BLaER1 treated with 17β-estradiol and CSF1 and Interleukin-3, amounts not matched to agents 10 nM and 100 nM (cell line): ENCODE results near the gene MLEC.

Experiments used
- H3K27ac ChIP-seq, 11 experiments: shearing (Covaris generic); formaldehyde crosslinking; 2 replicates each; pipeline ENCODE4 v1.8.1; 2022
- H3K27me3 ChIP-seq, 11 experiments: shearing (Covaris generic); formaldehyde crosslinking; 2 replicates each; pipeline ENCODE4 v1.8.1; 2022
- H3K36me3 ChIP-seq, 11 experiments: shearing (Covaris generic); formaldehyde crosslinking; 2 replicates each; pipeline ENCODE4 v1.8.1; 2022
- H3K4me1 ChIP-seq, 10 experiments: shearing (Covaris generic); formaldehyde crosslinking; 2 replicates each; pipeline ENCODE4 v1.8.1; 2022
- H3K4me2 ChIP-seq, 11 experiments: shearing (Covaris generic); formaldehyde crosslinking; 2 replicates each; pipeline ENCODE4 v1.8.1; 2022
- H3K4me3 ChIP-seq, 10 experiments: shearing (Covaris generic); formaldehyde crosslinking; 2 replicates each; pipeline ENCODE4 v1.8.1; 2022
- H3K9ac ChIP-seq, 11 experiments: shearing (Covaris generic); formaldehyde crosslinking; 2 replicates each; pipeline ENCODE4 v1.8.1; 2022
- H3K9me3 ChIP-seq, 11 experiments: shearing (Covaris generic); formaldehyde crosslinking; replicated peaks in 1 of 11; 2 replicates each; pipeline ENCODE4 v1.8.1; 2022
- H4K20me1 ChIP-seq, 11 experiments: shearing (Covaris generic); formaldehyde crosslinking; 2 replicates each; pipeline ENCODE4 v1.8.1; 2022
- Cebpa-rat ChIP-seq, 11 experiments: shearing (Covaris generic); IDR thresholded peaks; 2 replicates each; pipeline ENCODE4 v1.8.1; 2022

Gene MLEC

DNA sequence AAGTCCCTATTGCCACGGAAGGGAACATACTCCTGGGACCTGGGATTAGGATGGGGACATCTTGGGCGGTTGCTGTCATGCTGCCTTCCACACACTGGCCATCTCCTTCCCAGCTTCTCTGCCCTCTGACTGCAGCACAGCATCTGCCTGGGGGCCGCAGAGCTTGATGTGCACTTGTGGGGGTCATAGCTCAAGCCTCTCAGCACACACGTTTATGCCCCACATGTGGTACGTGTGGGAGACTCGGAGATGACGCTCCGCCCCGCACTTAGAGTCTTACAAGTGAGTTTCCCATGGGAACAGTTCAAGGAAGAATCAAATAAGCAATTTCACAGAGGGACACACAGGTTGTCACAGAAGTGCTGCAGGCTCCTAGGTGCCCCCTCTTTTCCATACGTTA is 47.3 kb downstream of the MLEC start:
- TF ChIP-seq Cebpa-rat (IDR thresholded peaks at IDR 0.05): no peak
- Histone ChIP-seq H3K36me3 (peaks cover 14 to 33% (median 24%) of the 10 kb centered on the region in 11 experiments; a peak in 20 of 22 replicates), H3K27ac (no peak overlapping the region), H3K9ac (no peak overlapping the region), H3K27me3 (no peaks in the 10 kb centered on the region), H3K4me3 (no peak overlapping the region), H3K9me3 (peaks cover 0 to 11% (median 4%) of the 10 kb centered on the region in 11 experiments; a peak in 6 of 22 replicates), H3K4me1 (peaks cover 0 to 2% (median 0%) of the 10 kb centered on the region in 10 experiments; a peak in 4 of 20 replicates), H3K4me2 (no peak overlapping the region), H4K20me1 (peaks cover 0 to 32% (median 0%) of the 10 kb centered on the region in 11 experiments; a peak in 2 of 22 replicates)

DNA sequence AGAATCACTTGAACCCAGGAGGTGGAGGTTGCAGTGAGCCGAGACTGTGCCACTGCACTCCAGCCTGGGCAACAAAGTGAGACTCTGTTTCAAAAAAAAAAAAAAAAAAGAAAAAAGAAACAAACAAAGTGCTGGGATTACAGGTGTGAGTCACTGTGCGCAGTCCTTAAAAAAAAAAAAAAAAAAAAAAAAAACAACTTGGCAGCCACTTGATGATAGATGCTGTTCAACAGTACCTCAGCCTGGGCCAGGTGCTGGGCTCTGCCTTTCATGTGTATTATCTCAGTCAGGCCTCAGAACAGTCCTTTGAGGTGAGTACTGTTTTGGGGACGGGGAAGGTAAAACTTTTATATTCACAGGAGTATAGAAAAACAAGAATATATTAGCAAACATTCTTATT is 48.2 kb downstream of the MLEC start:
- Histone ChIP-seq H3K4me1 (peaks cover 0 to 9% (median 0%) of the 10 kb centered on the region in 10 experiments; a peak in 6 of 20 replicates), H3K9me3 (peaks cover 0 to 11% (median 4%) of the 10 kb centered on the region in 11 experiments; a peak in 6 of 22 replicates), H4K20me1 (peaks cover 0 to 35% (median 0%) of the 10 kb centered on the region in 11 experiments; a peak in 2 of 22 replicates), H3K9ac (no peak overlapping the region), H3K4me2 (no peak overlapping the region), H3K27me3 (no peaks in the 10 kb centered on the region), H3K4me3 (no peak overlapping the region), H3K27ac (no peak overlapping the region), H3K36me3 (peaks cover 8 to 28% (median 16%) of the 10 kb centered on the region in 11 experiments; a peak in 19 of 22 replicates)
- TF ChIP-seq Cebpa-rat (IDR thresholded peaks at IDR 0.05): no peak

DNA sequence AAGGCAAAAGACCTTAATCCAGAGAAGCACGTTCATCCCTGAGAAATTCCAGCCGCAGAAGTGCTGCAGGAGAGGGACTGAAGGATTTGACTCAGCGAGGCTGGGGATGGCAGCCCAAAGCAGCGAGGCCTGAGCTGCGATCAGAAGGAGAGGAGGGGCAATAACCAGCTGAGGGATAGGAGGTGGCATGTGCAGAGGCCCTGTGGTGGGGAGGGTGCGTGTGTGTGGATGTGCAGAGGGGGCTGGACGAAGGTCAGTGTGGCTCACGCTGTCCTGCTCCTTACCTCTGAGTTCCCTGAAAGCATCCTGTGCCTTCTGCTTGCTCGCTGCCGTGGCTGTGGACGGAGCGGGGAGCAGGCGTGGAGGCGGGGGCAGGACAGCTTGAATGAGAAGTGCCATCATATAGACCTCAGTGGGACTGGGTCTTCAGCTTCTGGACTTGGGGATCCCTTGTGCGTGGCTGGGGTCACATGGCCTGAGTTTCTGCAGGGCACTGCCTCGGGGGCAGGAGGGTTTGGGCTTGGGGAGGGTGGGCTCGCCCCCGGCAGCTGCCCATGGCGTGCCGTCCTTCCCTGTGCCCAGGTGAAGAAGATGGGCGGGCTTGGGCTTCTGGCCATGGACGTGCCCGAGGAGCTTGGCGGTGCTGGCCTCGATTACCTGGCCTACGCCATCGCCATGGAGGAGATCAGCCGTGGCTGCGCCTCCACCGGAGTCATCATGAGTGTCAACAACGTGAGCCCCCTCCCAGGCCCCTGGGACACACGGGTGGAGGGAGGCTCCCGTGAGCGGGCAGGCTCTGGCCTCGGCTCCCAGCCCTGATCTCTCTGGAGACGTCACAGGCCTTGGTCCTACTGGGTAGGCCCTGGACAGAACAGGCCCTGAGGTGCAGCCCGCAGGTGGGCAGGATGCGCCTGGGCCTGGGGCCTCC is 49.7 kb downstream of the MLEC start:
- H3K4me1 ChIP-seq: peaks cover 0 to 12% (median 2%) of the 10 kb centered on the region in 10 experiments; a peak in 9 of 20 replicates
- peaks cover 0 to 11% (median 4%) of the 10 kb centered on the region in 11 experiments; a peak in 6 of 22 replicates for H3K9me3 ChIP-seq
- H3K36me3 ChIP-seq: peaks cover 0 to 16% (median 5%) of the 10 kb centered on the region in 11 experiments; a peak in 7 of 22 replicates
- H3K4me2 ChIP-seq: no peak overlapping the region
- peaks cover 0 to 35% (median 0%) of the 10 kb centered on the region in 11 experiments; a peak in 2 of 22 replicates for H4K20me1 ChIP-seq
- no peak for TF ChIP-seq Cebpa-rat (IDR thresholded peaks at IDR 0.05)
- H3K27ac ChIP-seq: no peak overlapping the region
- H3K4me3 ChIP-seq: no peak overlapping the region
- H3K27me3 ChIP-seq: no peaks in the 10 kb centered on the region
- H3K9ac ChIP-seq: no peak overlapping the region

DNA sequence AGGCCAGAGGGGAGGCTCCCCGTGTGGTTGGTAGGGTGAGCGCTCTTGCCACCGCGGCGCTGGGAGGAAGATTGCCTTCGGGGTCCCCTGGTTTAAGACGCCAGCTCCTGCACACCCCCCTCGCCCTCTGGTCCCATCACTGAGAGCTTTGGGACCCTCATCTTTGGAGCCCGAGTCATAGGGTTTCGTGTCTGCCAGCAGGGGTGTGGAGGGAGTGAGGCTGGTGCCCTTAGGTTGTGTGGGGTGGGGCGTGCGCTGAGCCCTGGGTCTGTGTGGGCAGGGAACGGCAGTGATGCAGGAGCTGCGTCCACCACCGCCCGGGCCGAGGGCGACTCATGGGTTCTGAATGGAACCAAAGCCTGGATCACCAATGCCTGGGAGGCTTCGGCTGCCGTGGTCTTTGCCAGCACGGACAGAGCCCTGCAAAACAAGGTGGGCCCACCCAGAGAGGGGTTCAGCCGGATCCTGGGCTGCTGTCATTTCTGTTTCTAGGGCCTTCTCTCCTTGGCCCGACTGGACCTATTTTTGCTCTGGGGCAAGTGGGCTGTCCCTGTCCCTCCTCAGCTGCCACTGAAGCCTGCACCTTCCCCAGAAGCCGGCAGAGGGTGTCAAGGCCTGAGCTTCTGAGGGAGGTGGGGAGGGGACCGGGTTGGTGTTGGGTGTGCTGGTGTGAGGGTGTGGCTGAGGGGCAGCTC is 50.8 kb downstream of the MLEC start:
- peaks cover 0 to 35% (median 0%) of the 10 kb centered on the region in 11 experiments; a peak in 2 of 22 replicates for H4K20me1 ChIP-seq
- H3K4me1 ChIP-seq: peaks cover 0 to 20% (median 9%) of the 10 kb centered on the region in 10 experiments; a peak in 13 of 20 replicates
- no peak overlapping the region for H3K4me2 ChIP-seq
- H3K4me3 ChIP-seq: no peak overlapping the region
- no peaks in the 10 kb centered on the region for H3K27me3 ChIP-seq
- no peak overlapping the region for H3K9ac ChIP-seq
- peaks cover 0 to 16% (median 5%) of the 10 kb centered on the region in 11 experiments; a peak in 7 of 22 replicates for H3K36me3 ChIP-seq
- no peak for TF ChIP-seq Cebpa-rat (IDR thresholded peaks at IDR 0.05)
- H3K9me3 ChIP-seq: peaks cover 0 to 1% (median 0%) of the 10 kb centered on the region in 11 experiments; a peak in 1 of 22 replicates
- no peak overlapping the region for H3K27ac ChIP-seq

DNA sequence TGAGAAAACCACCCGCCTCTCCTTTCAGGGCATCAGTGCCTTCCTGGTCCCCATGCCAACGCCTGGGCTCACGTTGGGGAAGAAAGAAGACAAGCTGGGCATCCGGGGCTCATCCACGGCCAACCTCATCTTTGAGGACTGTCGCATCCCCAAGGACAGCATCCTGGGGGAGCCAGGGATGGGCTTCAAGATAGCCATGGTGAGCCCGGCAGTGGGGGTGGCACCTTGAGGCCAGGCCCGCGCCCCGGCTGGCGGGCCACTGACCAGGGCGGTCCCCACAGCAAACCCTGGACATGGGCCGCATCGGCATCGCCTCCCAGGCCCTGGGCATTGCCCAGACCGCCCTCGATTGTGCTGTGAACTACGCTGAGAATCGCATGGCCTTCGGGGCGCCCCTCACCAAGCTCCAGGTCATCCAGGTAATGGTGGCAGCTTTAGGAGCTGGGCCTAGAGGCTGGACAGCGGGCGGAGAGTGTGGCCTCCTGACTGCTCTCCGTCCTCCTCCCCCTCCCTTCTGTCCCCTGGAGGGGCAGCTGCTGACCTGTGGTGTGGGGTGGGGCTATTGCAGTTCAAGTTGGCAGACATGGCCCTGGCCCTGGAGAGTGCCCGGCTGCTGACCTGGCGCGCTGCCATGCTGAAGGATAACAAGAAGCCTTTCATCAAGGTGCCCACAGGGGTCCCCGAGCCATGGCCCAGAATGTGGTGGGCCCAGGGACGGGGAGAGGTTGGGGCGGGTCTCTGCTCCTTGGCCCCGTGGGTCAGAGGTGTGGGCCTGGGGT is 51.5 kb downstream of the MLEC start:
- no peak overlapping the region for H3K9ac ChIP-seq
- TF ChIP-seq Cebpa-rat (IDR thresholded peaks at IDR 0.05): no peak
- H3K9me3 ChIP-seq: no peaks in the 10 kb centered on the region

GRCh38 chr12:120739031-120739762 is 52.2 kb downstream of the MLEC start:
- Histone ChIP-seq H3K27me3 (no peaks in the 10 kb centered on the region), H3K4me1 (peaks cover 0 to 20% (median 11%) of the 10 kb centered on the region in 10 experiments; a peak in 13 of 20 replicates), H3K4me3 (no peak overlapping the region), H4K20me1 (peaks cover 0 to 35% (median 0%) of the 10 kb centered on the region in 11 experiments; a peak in 2 of 22 replicates), H3K4me2 (peak overlapping the region in 2 of 11 experiments; percentile 3 to 32; a peak in 2 of 22 replicates), H3K27ac (0 out of 22 replicates have a peak overlapping the region, but pooled peaks of 1 of the 11 experiments have one; percentile 23), H3K36me3 (peaks cover 0 to 16% (median 5%) of the 10 kb centered on the region in 11 experiments; a peak in 7 of 22 replicates), H3K9ac (no peak overlapping the region), H3K9me3 (no peaks in the 10 kb centered on the region)
- no peak for TF ChIP-seq Cebpa-rat (IDR thresholded peaks at IDR 0.05)

More for the DNA sequence above, 51.5 kb downstream of the MLEC start:
- H3K4me2 ChIP-seq: no peak overlapping the region
- peaks cover 0 to 16% (median 5%) of the 10 kb centered on the region in 11 experiments; a peak in 7 of 22 replicates for H3K36me3 ChIP-seq
- H3K4me1 ChIP-seq: peaks cover 0 to 20% (median 10%) of the 10 kb centered on the region in 10 experiments; a peak in 13 of 20 replicates
- H3K4me3 ChIP-seq: no peak overlapping the region
- H3K27me3 ChIP-seq: no peaks in the 10 kb centered on the region
- no peak overlapping the region for H3K27ac ChIP-seq
- peaks cover 0 to 35% (median 0%) of the 10 kb centered on the region in 11 experiments; a peak in 2 of 22 replicates for H4K20me1 ChIP-seq

- no peak for TF ChIP-seq Cebpa-rat (IDR thresholded peaks at IDR 0.05)
- peaks cover 0 to 20% (median 11%) of the 10 kb centered on the region in 10 experiments; a peak in 13 of 20 replicates for H3K4me1 ChIP-seq
- no peak overlapping the region for H3K4me3 ChIP-seq
- H3K36me3 ChIP-seq: peaks cover 0 to 16% (median 5%) of the 10 kb centered on the region in 11 experiments; a peak in 7 of 22 replicates
- H3K9me3 ChIP-seq: no peaks in the 10 kb centered on the region
- peak overlapping the region in 2 of 11 experiments; percentile 3 to 32; a peak in 2 of 22 replicates for H3K4me2 ChIP-seq
- no peaks in the 10 kb centered on the region for H3K27me3 ChIP-seq
- 0 out of 22 replicates have a peak overlapping the region, but pooled peaks of 1 of the 11 experiments have one; percentile 23 for H3K27ac ChIP-seq
- H4K20me1 ChIP-seq: peaks cover 0 to 35% (median 0%) of the 10 kb centered on the region in 11 experiments; a peak in 2 of 22 replicates
- no peak overlapping the region for H3K9ac ChIP-seq
These were observed 53.1 kb downstream of the MLEC start for GRCh38 chr12:120739821-120740613.
